Breast epithelium (tissue), 4 donors: ENCODE data around the gene FAM98C. TPM values are rescaled to one million over a fixed set of nuclear protein-coding genes. Genes with fewer than 3 reads are reported as not detected.
A peak's percentile ranks its signal among the peaks of the same experiment; 100 is the strongest.
"Not testable (repeated sequence)": the region's sequence is repeated elsewhere in the genome, so short reads cannot be mapped to it uniquely, and the experiment has no call there.

Experiments used
- DNase-seq, 2 donors: peaks; one replicate each; pipeline ENCODE4 v3.0.0-alpha.2; 2019; ENCODE audit warnings: low spot score in 2 of 2
- H3K27ac ChIP-seq, 2 donors: fragments of 200-600 bp; sonication (generic) in 1 of 2; one replicate each; pipeline ENCODE4 v1.5.1; 2016 to 2019; ENCODE audit warnings: mild to moderate bottlenecking in 1 of 2
- H3K27me3 ChIP-seq, 2 donors: fragments of 200-600 bp; sonication (generic) in 1 of 2; one replicate each; pipeline versions ENCODE4 v1.5.1 to v1.6.0; 2017 to 2019; ENCODE audit warnings: control low read depth in 1 of 2, mild to moderate bottlenecking in 1 of 2
- H3K36me3 ChIP-seq: fragments of 200-600 bp; one replicate; pipeline ENCODE4 v1.5.1; 2019
- H3K4me1 ChIP-seq, 2 donors: fragments of 200-600 bp; sonication (generic); one replicate each; pipeline ENCODE4 v1.5.1; 2016 to 2019; ENCODE audit warnings: control low read depth in 1 of 2
- H3K4me3 ChIP-seq, 3 donors: fragments of 200-600 bp; sonication (generic); 1 replicate in 2 of 3; 2 replicates in 1 of 3; pipeline ENCODE4 v1.5.1; 2016 to 2019; ENCODE audit warnings: mild to moderate bottlenecking in 3 of 3, moderate library complexity in 2 of 3
- H3K9me3 ChIP-seq, 2 donors: fragments of 200-600 bp; sonication (generic) in 1 of 2; one replicate each; pipeline ENCODE4 v1.5.1; 2016 to 2019; ENCODE audit warnings: control low read depth in 1 of 2
- CTCF ChIP-seq, 3 donors: fragments of 450-650 bp; IDR thresholded peaks; one replicate each; pipeline ENCODE4 v1.5.1; 2016 to 2017; ENCODE audit warnings: antibody characterized with exemption in 3 of 3, mild to moderate bottlenecking in 3 of 3, moderate library complexity in 3 of 3
- POLR2A ChIP-seq: fragments of 450-650 bp; IDR thresholded peaks from one replicate; pipeline ENCODE4 v1.6.1; 2016; ENCODE audit warnings: antibody characterized with exemption, mild to moderate bottlenecking, moderate library complexity
- POLR2AphosphoS5 ChIP-seq, 3 donors: sonication (generic); formaldehyde crosslinking; IDR thresholded peaks; one replicate each; pipeline ENCODE4 v1.6.1; 2017; ENCODE audit warnings: antibody characterized with exemption in 3 of 3
- intact Hi-C: fragments of 100-400 bp; cut with DNase I; formaldehyde crosslinking; loops from one replicate; pipeline ENCODE4 v1.15.1; 2023; ENCODE audit warnings: low total_unique reads
- total RNA-seq, 3 donors: library from RNA; depleted of rRNA; stranded (reverse); fragments of >200 nt; gene quantifications; one replicate each; pipeline ENCODE4 v1.1.0, GENCODE V29; 2016

Gene FAM98C
- total RNA-seq, 3 donors from 2014 or later, result 21.1 to 32.6 (median 22.9) TPM

- H3K36me3 ChIP-seq, result no peaks in the 10 kb centered on the region
- TF ChIP-seq POLR2A (no peak), POLR2AphosphoS5 (IDR thresholded peaks at IDR 0.05) (no peak), CTCF (IDR thresholded peaks at IDR 0.05) (no peak)
- no peak overlapping the region for H3K4me3 ChIP-seq
- DNase-seq, result no peak
- intact Hi-C loops, result no loop called here
- peaks cover 0 to 10% of the 10 kb centered on the region in 2 donors for H3K27me3 ChIP-seq
- H3K9me3 ChIP-seq, result no peaks in the 10 kb centered on the region
- H3K27ac ChIP-seq, result no peak overlapping the region
- H3K4me1 ChIP-seq, result no peaks in the 10 kb centered on the region
These were observed 19.0 kb downstream of the FAM98C start for GRCh38 chr19:38421856-38422255.

GRCh38 chr19:38422438-38422837 is 19.5 kb downstream of the FAM98C start:
- TF ChIP-seq POLR2AphosphoS5 (IDR thresholded peaks at IDR 0.05) (no peak), POLR2A (no peak), CTCF (IDR thresholded peaks at IDR 0.05) (no peak)
- Histone ChIP-seq H3K27me3 (peaks cover 0 to 10% of the 10 kb centered on the region in 2 donors), H3K36me3 (no peaks in the 10 kb centered on the region), H3K4me1 (no peaks in the 10 kb centered on the region), H3K4me3 (no peak overlapping the region), H3K27ac (no peak overlapping the region), H3K9me3 (no peaks in the 10 kb centered on the region)
- no peak for DNase-seq
- intact Hi-C loops, result no loop called here

GRCh38 chr19:38424272-38424671 is 21.4 kb downstream of the FAM98C start:
- Histone ChIP-seq H3K36me3 (no peaks in the 10 kb centered on the region), H3K4me3 (no peak overlapping the region), H3K27ac (no peak overlapping the region), H3K9me3 (no peaks in the 10 kb centered on the region), H3K27me3 (peaks cover 0 to 10% of the 10 kb centered on the region in 2 donors), H3K4me1 (no peaks in the 10 kb centered on the region)
- intact Hi-C loops, result no loop called here
- no peak for DNase-seq
- TF ChIP-seq POLR2AphosphoS5 (IDR thresholded peaks at IDR 0.05), result no peak
- no peak for TF ChIP-seq POLR2A
- no peak for TF ChIP-seq CTCF (IDR thresholded peaks at IDR 0.05)

- Histone ChIP-seq H3K4me1 (no peaks in the 10 kb centered on the region), H3K27ac (no peak overlapping the region), H3K4me3 (peak overlapping the region; percentile 13 to 35 (median 32)), H3K36me3 (no peaks in the 10 kb centered on the region), H3K9me3 (no peaks in the 10 kb centered on the region), H3K27me3 (peaks cover 0 to 10% of the 10 kb centered on the region in 2 donors)
- intact Hi-C loops, result no loop called here
- DNase-seq, result no peak
- TF ChIP-seq POLR2A, result no peak
- no peak for TF ChIP-seq CTCF (IDR thresholded peaks at IDR 0.05)
- TF ChIP-seq POLR2AphosphoS5 (IDR thresholded peaks at IDR 0.05), result no peak
These were observed 22.4 kb downstream of the FAM98C start for GRCh38 chr19:38425222-38425809.

DNA sequence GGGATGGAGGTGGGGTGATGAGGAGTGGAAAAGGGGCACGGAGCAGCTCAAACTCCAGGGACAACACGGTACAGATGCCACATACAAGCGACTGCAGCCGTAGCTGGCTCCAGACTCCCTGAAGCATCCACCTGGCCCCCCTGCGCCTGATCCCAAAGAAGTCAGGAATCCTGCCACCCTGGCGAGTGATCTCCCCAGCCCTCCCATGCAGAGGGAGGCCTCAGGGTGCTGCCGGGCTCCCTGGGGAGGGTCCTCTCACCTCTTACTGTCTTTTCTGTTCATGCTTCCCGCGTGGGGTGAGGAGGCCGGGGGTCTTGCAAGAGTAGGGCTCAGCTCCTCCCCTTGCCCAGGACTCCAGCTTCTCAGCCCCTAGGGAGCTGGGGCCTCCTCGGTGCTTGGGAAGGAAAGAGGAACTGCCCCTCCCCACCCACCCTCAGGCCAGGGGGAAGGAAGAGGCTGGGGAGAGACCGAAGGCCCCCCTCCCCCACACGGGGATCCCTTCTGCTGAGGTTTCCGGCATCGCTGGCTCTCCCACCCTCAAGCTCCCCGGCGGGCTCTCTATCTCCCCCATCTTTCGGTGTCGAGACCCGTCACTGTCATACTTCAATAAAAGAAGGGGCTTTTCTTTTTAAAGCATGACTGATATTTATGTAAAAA is 23.0 kb downstream of the FAM98C start, which contains the start of gene RASGRP4:
Gene RASGRP4 (minus strand): TSS at position 410 of the 657 bp plus-strand sequence. CDS start 128 bp downstream, at position 282.
- TF ChIP-seq POLR2A (no peak), POLR2AphosphoS5 (IDR thresholded peaks at IDR 0.05) (no peak), CTCF (IDR thresholded peaks at IDR 0.05) (no peak)
- Histone ChIP-seq H3K4me1 (no peaks in the 10 kb centered on the region), H3K36me3 (no peaks in the 10 kb centered on the region), H3K27ac (no peak within 1 kb of the TSS), H3K27me3 (peaks cover 0 to 10% of the 10 kb centered on the region in 2 donors), H3K9me3 (no peaks in the 10 kb centered on the region), H3K4me3 (peak within 1 kb of the TSS; percentile 13 to 35 (median 32))
- no peak for DNase-seq
- intact Hi-C loops, result no loop called here

GRCh38 chr19:38427035-38427677 is 24.3 kb downstream of the FAM98C start:
- H3K36me3 ChIP-seq, H3K4me1 ChIP-seq, H3K4me3 ChIP-seq, DNase-seq, intact Hi-C loops, H3K9me3 ChIP-seq, H3K27ac ChIP-seq: not testable (repeated sequence)
- H3K27me3 ChIP-seq, result peaks cover 0 to 10% of the 10 kb centered on the region in 2 donors
